Duodenal mucosa (tissue), 2 donors: Measurements from ENCODE around the gene HNF1A.

ENCODE experiments used
- H3K27ac ChIP-seq: one replicate; pipeline ENCODE4 v1.7.0; 2013; ENCODE audit warnings: low read depth, low read length
- H3K27me3 ChIP-seq, 2 donors: one replicate each; pipeline ENCODE4 v1.7.0; 2013; ENCODE audit warnings: low read length in 2 of 2, control low read depth in 1 of 2; ENCODE audit not compliant: insufficient read depth in 2 of 2, control insufficient read depth in 1 of 2
- H3K36me3 ChIP-seq, 2 donors: one replicate each; pipeline ENCODE4 v1.7.0; 2013; ENCODE audit warnings: low read length in 2 of 2, control low read depth in 1 of 2; ENCODE audit not compliant: insufficient read depth in 2 of 2, control insufficient read depth in 1 of 2
- H3K4me1 ChIP-seq, 2 donors: one replicate each; pipeline ENCODE4 v1.7.0; 2013; ENCODE audit warnings: low read length in 2 of 2, control low read depth in 1 of 2; ENCODE audit not compliant: insufficient read depth in 2 of 2, control insufficient read depth in 1 of 2
- H3K4me3 ChIP-seq, 2 donors: one replicate each; pipeline ENCODE4 v1.7.0; 2013; ENCODE audit warnings: low read length in 2 of 2, low read depth in 1 of 2
- H3K9ac ChIP-seq, 2 donors: one replicate each; pipeline ENCODE4 v1.7.0; 2013; ENCODE audit warnings: low read length in 2 of 2, low read depth in 1 of 2
- H3K9me3 ChIP-seq, 2 donors: one replicate each; pipeline ENCODE4 v1.7.0; 2013; ENCODE audit warnings: low read length in 2 of 2, control low read depth in 1 of 2; ENCODE audit not compliant: control insufficient read depth in 1 of 2

The HNF1A gene

DNA sequence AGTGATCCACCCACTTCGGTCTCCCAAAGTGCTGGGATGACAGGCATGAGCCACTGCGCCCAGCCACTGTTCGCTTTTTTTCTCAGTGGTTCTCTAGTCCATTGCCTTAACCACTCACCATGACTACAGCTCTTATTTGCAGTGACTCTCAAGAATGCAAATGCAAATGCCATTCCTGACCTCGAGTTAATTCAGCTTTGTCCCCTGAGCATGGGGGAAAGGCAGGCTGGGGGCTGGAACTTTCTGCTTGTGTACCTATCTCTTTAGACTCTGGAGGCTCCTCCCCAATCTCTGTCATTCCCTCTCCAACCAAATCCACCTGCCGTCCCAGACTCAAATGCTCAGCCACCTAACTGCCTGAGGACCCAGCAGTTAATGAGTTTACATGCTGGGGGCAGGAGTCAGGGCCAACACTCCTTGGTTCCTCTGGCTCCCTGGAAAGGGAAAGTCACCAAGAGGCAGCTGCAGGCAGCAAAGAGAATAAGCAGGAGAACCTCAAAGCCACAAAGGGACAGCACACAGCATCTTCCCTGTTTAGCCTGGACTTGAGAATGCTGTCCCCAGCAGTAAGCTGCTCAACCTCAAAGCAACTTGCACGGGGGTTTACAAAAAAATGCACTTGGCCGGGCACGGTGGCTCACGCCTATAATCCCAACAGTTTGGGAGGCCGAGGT lies 5.3 kb upstream of the HNF1A start:
- Histone ChIP-seq H3K4me3 (no peak overlapping the region), H3K27ac (no peak overlapping the region), H3K27me3 (no peaks in the 10 kb centered on the region), H3K9ac (no peak overlapping the region), H3K36me3 (peaks cover 13 to 36% of the 10 kb centered on the region in 2 donors), H3K4me1 (peaks cover 16 to 27% of the 10 kb centered on the region in 2 donors), H3K9me3 (no peaks in the 10 kb centered on the region)

DNA sequence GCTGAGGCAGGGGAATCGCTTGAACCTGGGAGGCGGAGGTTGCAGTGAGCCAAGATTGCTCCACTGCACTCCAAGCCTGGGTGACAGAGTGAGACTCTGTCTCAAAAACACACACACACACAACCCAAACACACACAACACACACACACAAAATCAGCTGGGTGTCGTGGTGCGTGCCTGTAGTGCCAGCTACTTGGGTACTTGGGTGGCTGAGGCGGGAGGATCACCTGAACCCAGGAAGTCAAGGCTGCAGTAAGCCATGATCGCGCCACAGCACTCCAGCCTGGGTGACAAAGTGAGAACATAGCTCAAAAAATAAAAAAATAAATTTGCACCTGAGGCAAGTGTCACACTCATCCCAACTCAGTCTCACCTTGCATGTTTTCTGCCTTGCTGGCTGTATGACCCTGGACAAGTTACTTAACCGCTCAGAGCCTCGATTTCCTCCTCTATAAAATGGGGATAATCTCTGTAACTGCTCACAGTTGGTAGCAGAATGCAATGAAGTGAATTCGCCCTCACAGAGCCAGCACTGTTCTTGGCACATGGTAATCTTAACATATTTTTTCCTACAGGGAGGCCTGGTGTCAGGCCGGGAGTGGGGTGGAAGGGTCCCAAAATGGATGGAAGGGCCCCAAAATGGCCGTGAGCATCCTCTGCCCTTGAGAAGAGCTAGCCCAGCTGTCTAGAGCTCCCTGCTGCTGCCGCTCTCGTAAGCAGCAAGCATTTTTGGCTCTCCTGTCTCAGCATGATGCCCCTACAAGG lies 630 bp upstream of the HNF1A start:
- Histone ChIP-seq H3K4me3 (peak overlapping the region; percentile 84 to 86), H3K9me3 (no peaks in the 10 kb centered on the region), H3K27ac (peak overlapping the region; percentile 47), H3K4me1 (peaks cover 18 to 27% of the 10 kb centered on the region in 2 donors), H3K27me3 (no peaks in the 10 kb centered on the region), H3K36me3 (peaks cover 7 to 15% of the 10 kb centered on the region in 2 donors), H3K9ac (peak overlapping the region; percentile 64 to 88)

DNA sequence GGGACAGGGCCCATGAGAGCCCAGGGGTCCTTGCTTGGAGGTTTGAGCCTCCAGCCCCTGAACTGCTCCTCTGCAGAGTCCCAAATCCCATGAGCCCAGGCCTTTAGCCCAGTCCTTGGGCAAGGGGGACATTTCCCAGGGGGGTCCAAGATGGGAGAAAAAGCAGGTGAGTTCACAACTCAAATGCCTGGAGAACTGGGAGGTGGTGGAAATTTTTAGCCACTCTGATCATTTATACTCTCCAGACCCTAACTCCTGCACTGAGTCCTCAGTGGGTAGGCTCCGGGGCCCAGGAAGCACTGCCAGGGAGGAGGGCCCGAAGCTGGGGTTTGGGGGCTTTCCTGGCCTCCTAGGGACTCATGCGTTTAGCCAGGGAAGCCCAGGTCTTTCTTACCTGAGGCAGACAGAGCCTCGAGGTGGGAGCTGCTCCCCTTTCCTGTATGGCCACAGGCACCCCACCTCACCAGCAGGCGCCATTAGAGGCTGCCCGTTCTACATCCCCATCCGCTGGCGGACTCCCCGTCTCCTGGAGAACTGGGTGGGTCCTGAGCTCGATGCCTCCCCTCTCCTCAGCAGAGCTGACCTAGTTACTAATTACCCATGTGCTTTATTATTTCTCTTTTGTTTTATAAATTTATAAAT lies 998 bp downstream of the HNF1A start:
- H3K27me3 ChIP-seq, result no peaks in the 10 kb centered on the region
- peak overlapping the region; percentile 84 for H3K27ac ChIP-seq
- H3K4me1 ChIP-seq, result peaks cover 22 to 28% of the 10 kb centered on the region in 2 donors
- H3K9me3 ChIP-seq, result no peaks in the 10 kb centered on the region
- peak overlapping the region; percentile 84 to 86 for H3K4me3 ChIP-seq
- H3K9ac ChIP-seq, result peak overlapping the region; percentile 87 to 88
- peaks cover 2 to 5% of the 10 kb centered on the region in 2 donors for H3K36me3 ChIP-seq

DNA sequence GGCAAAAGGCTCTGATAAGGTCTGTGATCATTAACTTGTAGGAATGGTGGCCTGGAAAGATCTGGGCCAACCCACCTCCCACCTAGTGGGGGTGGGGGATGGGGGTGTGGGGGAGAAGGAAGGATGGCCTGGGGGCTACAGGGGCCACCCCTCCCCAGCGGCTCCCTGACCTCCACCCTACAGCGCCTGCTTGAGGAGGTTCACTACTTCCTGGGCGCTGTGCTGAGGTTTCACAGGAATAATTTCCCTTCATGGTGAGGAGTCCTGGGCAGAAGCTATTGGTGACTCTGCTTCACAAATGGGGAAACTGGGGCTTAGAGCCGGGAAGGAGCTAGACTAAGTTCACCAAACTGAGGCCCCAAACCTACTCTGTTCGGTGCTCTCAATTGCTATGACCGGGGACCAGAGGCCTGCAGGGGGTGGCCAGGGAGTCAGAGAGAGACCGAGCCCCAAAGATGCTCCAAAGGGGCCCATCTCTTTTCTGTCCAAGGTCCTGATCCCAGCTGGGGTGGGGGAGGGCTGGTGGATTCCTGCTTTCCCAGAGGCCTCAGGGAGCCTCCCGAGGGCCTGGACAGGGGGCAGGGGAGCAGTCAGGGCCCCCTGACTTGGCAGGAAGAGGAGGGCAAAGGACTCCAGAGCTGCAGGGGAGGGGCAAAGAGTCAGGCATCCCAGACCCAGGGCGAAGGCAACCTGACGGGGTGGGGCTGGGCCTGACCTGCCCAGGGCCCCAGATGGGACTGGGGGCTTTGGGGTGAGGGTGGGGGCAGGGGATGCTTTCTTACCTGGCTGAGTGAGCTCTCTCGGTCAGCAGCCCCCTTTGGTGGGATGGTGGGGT lies 1.7 kb downstream of the HNF1A start:
- Histone ChIP-seq H3K27me3 (no peaks in the 10 kb centered on the region), H3K4me1 (peaks cover 22 to 34% of the 10 kb centered on the region in 2 donors), H3K36me3 (peaks cover 2 to 5% of the 10 kb centered on the region in 2 donors), H3K9me3 (no peaks in the 10 kb centered on the region), H3K27ac (peak overlapping the region; percentile 75), H3K9ac (peak overlapping the region; percentile 87 to 88), H3K4me3 (peak overlapping the region; percentile 84 to 86)

DNA sequence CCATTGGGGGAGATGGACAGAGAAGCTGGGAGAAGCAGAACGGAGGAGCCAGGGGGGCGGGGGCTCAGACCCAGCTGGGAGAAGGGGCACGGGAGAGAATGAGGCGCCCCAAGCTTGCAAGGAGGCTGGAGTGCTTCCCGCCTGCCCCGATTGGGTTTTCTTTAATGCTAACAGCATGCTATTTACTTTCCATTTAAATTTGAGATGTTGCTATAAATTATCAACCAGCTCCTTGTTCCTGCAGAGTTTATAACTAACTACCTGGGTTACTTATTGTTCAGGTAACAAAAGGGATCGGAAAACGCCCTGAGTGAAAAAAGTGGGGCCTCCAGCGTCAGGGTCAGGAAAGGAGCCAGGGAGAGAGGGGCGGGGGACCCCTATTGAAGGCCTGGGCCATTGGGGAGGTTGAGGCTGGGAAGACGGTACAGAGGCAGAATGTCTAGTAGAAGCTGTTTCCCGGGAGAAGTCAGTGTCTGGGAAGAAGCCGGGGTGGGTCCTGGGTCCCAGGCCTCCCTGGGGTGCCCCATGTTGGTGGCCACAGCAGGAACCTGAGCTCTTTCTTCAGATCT lies 2.5 kb downstream of the HNF1A start:
- no peaks in the 10 kb centered on the region for H3K9me3 ChIP-seq
- H3K27ac ChIP-seq, result peak overlapping the region; percentile 75
- no peaks in the 10 kb centered on the region for H3K27me3 ChIP-seq
- H3K4me3 ChIP-seq, result peak overlapping the region; percentile 84 to 86
- peaks cover 2 to 5% of the 10 kb centered on the region in 2 donors for H3K36me3 ChIP-seq
- peak overlapping the region; percentile 33 to 88 for H3K9ac ChIP-seq
- H3K4me1 ChIP-seq, result peaks cover 22 to 31% of the 10 kb centered on the region in 2 donors

DNA sequence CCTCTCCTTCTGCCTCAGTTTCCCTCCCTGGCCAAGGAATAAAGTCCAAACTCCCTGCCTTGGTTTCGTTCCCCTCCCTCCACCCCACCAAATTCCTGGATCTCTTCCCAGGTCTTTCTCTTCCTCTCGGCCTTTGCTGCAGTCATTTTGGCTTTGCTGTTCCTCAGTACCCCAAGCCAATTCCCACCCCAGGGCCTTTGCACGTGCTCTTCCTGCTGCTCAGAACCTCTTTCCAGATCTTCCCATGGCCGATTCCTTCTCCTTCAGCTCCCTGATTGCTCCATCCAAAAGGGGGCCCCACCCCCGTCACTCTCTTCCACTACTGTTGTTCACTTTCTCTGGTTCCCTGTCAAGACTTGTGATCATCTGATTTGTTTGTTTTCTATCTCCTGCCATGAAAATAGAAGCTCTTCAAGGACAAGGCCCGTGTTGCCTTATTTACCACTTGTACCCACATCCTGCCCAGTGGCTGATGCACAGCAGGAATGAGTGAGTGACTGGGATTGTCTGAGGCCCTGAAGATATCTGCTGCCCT lies 3.1 kb downstream of the HNF1A start:
- H3K27me3 ChIP-seq, result no peaks in the 10 kb centered on the region
- H3K4me3 ChIP-seq, result peak overlapping the region; percentile 84 to 86
- peak overlapping the region; percentile 73 for H3K27ac ChIP-seq
- peaks cover 22 to 28% of the 10 kb centered on the region in 2 donors for H3K4me1 ChIP-seq
- H3K9ac ChIP-seq, result peak overlapping the region; percentile 33 to 88
- H3K36me3 ChIP-seq, result peaks cover 2 to 5% of the 10 kb centered on the region in 2 donors
- H3K9me3 ChIP-seq, result no peaks in the 10 kb centered on the region

DNA sequence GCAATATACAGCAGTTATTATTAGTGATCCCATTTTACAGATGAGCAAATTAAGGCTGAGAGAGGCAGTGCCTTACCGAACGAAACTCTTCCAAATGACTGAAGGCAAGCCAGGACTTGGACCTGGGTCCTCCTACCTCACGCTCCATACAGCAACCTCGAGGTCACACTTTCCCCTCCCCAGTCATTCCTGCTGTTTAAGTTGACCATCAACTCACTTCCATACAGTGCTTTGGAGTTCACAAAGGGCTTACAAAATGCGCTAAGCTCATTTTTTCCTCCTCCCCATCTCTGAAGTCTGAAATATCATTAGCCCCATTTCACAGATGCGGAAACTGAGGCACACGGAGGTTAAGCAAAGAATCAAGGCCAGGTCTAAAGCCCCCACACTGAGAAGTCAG lies 4.3 kb downstream of the HNF1A start:
- H3K27ac ChIP-seq, result no peak overlapping the region
- no peaks in the 10 kb centered on the region for H3K9me3 ChIP-seq
- no peaks in the 10 kb centered on the region for H3K27me3 ChIP-seq
- no peak overlapping the region for H3K4me3 ChIP-seq
- H3K9ac ChIP-seq, result no peak overlapping the region
- H3K4me1 ChIP-seq, result peaks cover 22 to 28% of the 10 kb centered on the region in 2 donors
- peaks cover 0 to 5% of the 10 kb centered on the region in 2 donors for H3K36me3 ChIP-seq

DNA sequence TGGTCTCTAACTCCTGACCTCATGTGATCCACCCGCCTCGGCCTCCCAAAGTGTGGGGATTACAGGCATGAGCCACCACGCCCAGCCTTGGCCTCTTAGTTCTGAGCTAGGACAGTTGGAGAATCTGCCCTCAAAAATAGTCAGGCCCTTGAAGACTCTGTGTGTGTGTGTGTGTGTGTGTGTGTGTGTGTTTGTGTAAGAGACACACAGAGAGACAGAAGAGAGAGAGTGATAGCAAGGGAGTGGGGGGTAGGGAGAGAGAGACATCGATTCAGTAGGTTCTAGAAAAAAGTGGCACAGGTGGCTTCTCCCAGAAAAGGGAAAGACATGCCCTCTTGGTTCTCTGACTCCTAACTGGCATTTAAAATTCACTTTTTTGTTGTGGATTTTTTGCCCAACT lies 5.4 kb downstream of the HNF1A start:
- Histone ChIP-seq H3K36me3 (peaks cover 5 to 7% of the 10 kb centered on the region in 2 donors), H3K4me3 (no peak overlapping the region), H3K27ac (peak overlapping the region; percentile 56), H3K4me1 (peaks cover 22 to 28% of the 10 kb centered on the region in 2 donors), H3K27me3 (no peaks in the 10 kb centered on the region), H3K9ac (peak overlapping the region in 1 of 2 donors; percentile 3), H3K9me3 (no peaks in the 10 kb centered on the region)

DNA sequence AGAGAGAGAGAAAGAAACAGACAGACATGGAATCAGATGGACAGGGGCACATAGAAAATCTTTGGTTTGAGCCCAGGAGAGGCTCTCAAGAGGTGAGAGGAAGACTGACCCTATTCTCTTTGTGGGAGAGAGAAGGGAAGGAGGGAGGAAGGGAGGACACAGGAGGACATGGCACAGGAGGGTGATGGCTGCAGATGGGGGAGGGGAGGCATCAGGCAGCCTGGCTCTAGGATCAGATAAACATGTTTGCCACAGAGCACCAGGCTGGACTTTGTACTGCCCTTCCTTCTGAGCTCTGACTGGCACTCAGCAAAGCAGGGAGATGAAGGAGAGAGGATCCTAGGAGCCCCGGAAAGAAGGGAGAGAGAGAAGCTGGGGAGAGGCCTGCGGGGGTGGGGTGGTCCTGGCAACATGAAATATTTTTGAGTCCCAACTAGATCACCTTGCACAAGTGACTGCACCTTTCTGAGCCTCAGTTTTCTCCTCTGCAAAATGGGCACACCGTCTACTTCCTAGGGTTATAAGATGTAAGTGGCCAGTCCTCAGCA lies 6.1 kb downstream of the HNF1A start:
- H3K4me3 ChIP-seq, result peak overlapping the region in 1 of 2 donors; percentile 32
- peak overlapping the region; percentile 56 for H3K27ac ChIP-seq
- peak overlapping the region in 1 of 2 donors; percentile 3 for H3K9ac ChIP-seq
- H3K4me1 ChIP-seq, result peaks cover 22 to 28% of the 10 kb centered on the region in 2 donors
- peaks cover 6 to 13% of the 10 kb centered on the region in 2 donors for H3K36me3 ChIP-seq
- no peaks in the 10 kb centered on the region for H3K9me3 ChIP-seq
- H3K27me3 ChIP-seq, result no peaks in the 10 kb centered on the region
